Colonic mucosa (tissue), 4 donors: Measurements from ENCODE around the gene RMND1. TPM values are rescaled to one million over a fixed set of nuclear protein-coding genes. Genes with fewer than 3 reads are reported as not detected.

Experiments
- DNase-seq: peaks from one replicate; pipeline ENCODE4 v3.0.0-alpha.2; 2020
- H3K27ac ChIP-seq: fragments of 200-600 bp; one replicate; pipeline ENCODE4 v1.8.0; 2021
- H3K27me3 ChIP-seq: fragments of 200-600 bp; one replicate; pipeline ENCODE4 v1.8.0; 2021
- H3K36me3 ChIP-seq: fragments of 200-600 bp; one replicate; pipeline ENCODE4 v1.8.0; 2021
- H3K4me1 ChIP-seq: fragments of 200-600 bp; one replicate; pipeline ENCODE4 v1.8.0; 2021; ENCODE audit warnings: mild to moderate bottlenecking
- H3K4me3 ChIP-seq: fragments of 200-600 bp; one replicate; pipeline ENCODE4 v1.8.0; 2021
- H3K9ac ChIP-seq, 2 donors: one replicate each; pipeline ENCODE4 v1.7.0; 2013; ENCODE audit warnings: control low read depth in 2 of 2, low read depth in 2 of 2, low read length in 2 of 2
- H3K9me3 ChIP-seq: fragments of 200-600 bp; one replicate; pipeline ENCODE4 v1.8.0; 2021
- CTCF ChIP-seq: fragments of 200-600 bp; IDR thresholded peaks from one replicate; pipeline ENCODE4 v1.8.0; 2022; ENCODE audit warnings: antibody characterized with exemption, mild to moderate bottlenecking
- intact Hi-C: fragments of 100-400 bp; cut with DNase I; formaldehyde crosslinking; loops from one replicate; pipeline ENCODE4 v1.14.1; 2022
- total RNA-seq, 2 donors: library from RNA; stranded (reverse); fragmentation: NEBNext Ultra II Directional in 1 of 2; extraction: Animal tissue kit (Norgen Biotek cat#: 25700) in 1 of 2; gene quantifications; one replicate each; pipeline ENCODE4 v1.2.1, GENCODE V29; 2021
- donor health status: healthy.
- donor health status: DM: no; HTN: no; CAD: no.
- donor health status: DM: no; HTN: no; CAD: no.

The RMND1 gene
- total RNA-seq, 2 donors from 2014 or later = 20.3 to 20.4 TPM

- Histone ChIP-seq H3K27me3 (no peaks in the 10 kb centered on the region), H3K27ac (no peak overlapping the region), H3K36me3 (no peaks in the 10 kb centered on the region), H3K9me3 (no peaks in the 10 kb centered on the region), H3K4me3 (no peak overlapping the region), H3K9ac (no peak overlapping the region), H3K4me1 (no peaks in the 10 kb centered on the region)
- no peak for DNase-seq
- intact Hi-C loops = no loop called here
- no peak for TF ChIP-seq CTCF
Observed at GRCh38 chr6:151440498-151440897, 11.4 kb downstream of the RMND1 start.

- H3K9ac ChIP-seq = no peak overlapping the region
- intact Hi-C loops = no loop called here
- no peak for DNase-seq
- H3K9me3 ChIP-seq = no peaks in the 10 kb centered on the region
- no peak overlapping the region for H3K4me3 ChIP-seq
- TF ChIP-seq CTCF = no peak
- no peaks in the 10 kb centered on the region for H3K36me3 ChIP-seq
- no peak overlapping the region for H3K27ac ChIP-seq
- H3K27me3 ChIP-seq = no peaks in the 10 kb centered on the region
- no peaks in the 10 kb centered on the region for H3K4me1 ChIP-seq
Observed at GRCh38 chr6:151437401-151437800, 14.5 kb downstream of the RMND1 start.

DNA sequence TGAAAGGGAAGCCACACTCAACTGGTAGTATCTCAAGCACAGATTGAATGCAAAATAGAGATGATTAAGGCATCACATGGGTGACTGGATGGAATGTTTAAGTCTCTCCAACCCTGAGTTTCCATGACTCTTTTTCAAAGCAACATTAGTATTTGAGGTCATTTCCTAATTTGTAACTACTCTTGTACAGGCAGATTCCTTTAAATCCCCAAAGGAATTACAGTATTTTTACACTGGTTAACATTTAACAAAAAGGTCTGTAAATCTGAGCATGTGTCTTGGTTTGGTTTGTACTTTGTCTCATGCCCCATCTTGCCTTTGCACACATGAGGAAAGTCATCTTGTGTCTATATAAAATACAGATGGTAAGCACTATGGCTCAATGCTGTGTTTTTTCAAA lies 15.1 kb downstream of the RMND1 start:
- Histone ChIP-seq H3K9me3 (no peaks in the 10 kb centered on the region), H3K9ac (no peak overlapping the region), H3K36me3 (no peaks in the 10 kb centered on the region), H3K27me3 (no peaks in the 10 kb centered on the region), H3K27ac (no peak overlapping the region), H3K4me1 (no peaks in the 10 kb centered on the region), H3K4me3 (no peak overlapping the region)
- no peak for TF ChIP-seq CTCF
- intact Hi-C loops = no loop called here
- DNase-seq = no peak

GRCh38 chr6:151436300-151436699 lies 15.6 kb downstream of the RMND1 start:
- H3K27ac ChIP-seq = no peak overlapping the region

GRCh38 chr6:151434369-151434768 lies 17.6 kb downstream of the RMND1 start:
- H3K36me3 ChIP-seq = peaks cover 4% of the 10 kb centered on the region
- H3K9me3 ChIP-seq = no peaks in the 10 kb centered on the region
- no peak overlapping the region for H3K4me3 ChIP-seq
- H3K9ac ChIP-seq = no peak overlapping the region
- H3K27ac ChIP-seq = no peak overlapping the region
- DNase-seq = no peak
- TF ChIP-seq CTCF = no peak
- no peaks in the 10 kb centered on the region for H3K27me3 ChIP-seq
- intact Hi-C loops = no loop called here
- H3K4me1 ChIP-seq = no peaks in the 10 kb centered on the region

More at GRCh38 chr6:151436300-151436699, 15.6 kb downstream of the RMND1 start:
- no peaks in the 10 kb centered on the region for H3K36me3 ChIP-seq
- H3K9me3 ChIP-seq = no peaks in the 10 kb centered on the region
- no peaks in the 10 kb centered on the region for H3K4me1 ChIP-seq
- intact Hi-C loops = no loop called here
- no peaks in the 10 kb centered on the region for H3K27me3 ChIP-seq
- no peak overlapping the region for H3K9ac ChIP-seq
- TF ChIP-seq CTCF = no peak
- DNase-seq = no peak
- H3K4me3 ChIP-seq = no peak overlapping the region

GRCh38 chr6:151432651-151433050 lies 19.3 kb downstream of the RMND1 start:
- peaks cover 4% of the 10 kb centered on the region for H3K36me3 ChIP-seq

More at GRCh38 chr6:151432651-151433050, 19.3 kb downstream of the RMND1 start:
- no peak for TF ChIP-seq CTCF
- Histone ChIP-seq H3K9me3 (no peaks in the 10 kb centered on the region), H3K27ac (no peak overlapping the region), H3K4me1 (no peaks in the 10 kb centered on the region), H3K9ac (no peak overlapping the region), H3K4me3 (no peak overlapping the region), H3K27me3 (no peaks in the 10 kb centered on the region)
- intact Hi-C loops = no loop called here
- no peak for DNase-seq
